Fibroblast of lung (primary cell): ENCODE data around the gene KCNMB4. TPM values are rescaled to one million over a fixed set of nuclear protein-coding genes. Genes with fewer than 3 reads are reported as not detected.
"Not testable (repeated sequence)": the region's sequence is repeated elsewhere in the genome, so short reads cannot be mapped to it uniquely, and the experiment has no call there.

Experiments used
- DNase-seq, 2 donors: peaks; one replicate each; pipeline versions ENCODE4 v3.0.0 to v3.0.0-alpha.2; 2010; ENCODE audit warnings: low read depth in 2 of 2
- H2AFZ ChIP-seq: 2 replicates; pipeline ENCODE4 v1.5.1; 2012; ENCODE audit warnings: low read length, control low read depth, inconsistent platforms
- H3K27ac ChIP-seq: 2 replicates; pipeline ENCODE4 v1.5.1; 2011; ENCODE audit warnings: low read length, control low read depth; ENCODE audit not compliant: insufficient read depth
- H3K27me3 ChIP-seq: 2 replicates; pipeline ENCODE4 v1.5.1; 2011; ENCODE audit warnings: mild to moderate bottlenecking, low read length; ENCODE audit not compliant: control insufficient read depth, insufficient read depth
- H3K36me3 ChIP-seq: 2 replicates; pipeline ENCODE4 v1.5.1; 2011; ENCODE audit warnings: low read length; ENCODE audit not compliant: control insufficient read depth, insufficient read depth
- H3K4me1 ChIP-seq: 2 replicates; pipeline ENCODE4 v1.5.1; 2011; ENCODE audit warnings: low read length; ENCODE audit not compliant: control insufficient read depth, insufficient read depth; ENCODE audit errors: extremely low read depth
- H3K4me2 ChIP-seq: 2 replicates; pipeline ENCODE4 v1.5.1; 2011; ENCODE audit warnings: low read length, control low read depth; ENCODE audit not compliant: insufficient read depth; ENCODE audit errors: extremely low read depth
- H3K4me3 ChIP-seq, 4 experiments: fragments of 200-600 bp in 1 of 4; sonication (generic) in 1 of 4; replicated peaks in 1 of 4; 2 replicates each; pipeline ENCODE4 v1.5.1; 2011 to 2016; ENCODE audit warnings: low read length in 4 of 4, low read depth in 3 of 4, mild to moderate bottlenecking in 3 of 4, control low read depth in 2 of 4, inconsistent platforms in 1 of 4, mixed read lengths in 1 of 4; ENCODE audit not compliant: insufficient read depth in 1 of 4; ENCODE audit errors: control extremely low read depth in 1 of 4
- H3K79me2 ChIP-seq: 2 replicates; pipeline ENCODE4 v1.5.1; 2012; ENCODE audit warnings: mild to moderate bottlenecking, low read length, inconsistent platforms; ENCODE audit not compliant: control insufficient read depth, insufficient read depth
- H3K9ac ChIP-seq: 2 replicates; pipeline ENCODE4 v1.5.1; 2011; ENCODE audit warnings: mild to moderate bottlenecking, low read length, control low read depth; ENCODE audit not compliant: insufficient read depth
- H3K9me3 ChIP-seq: 2 replicates; pipeline ENCODE4 v1.5.1; 2012; ENCODE audit warnings: low read depth, low read length; ENCODE audit not compliant: control insufficient read depth, insufficient read depth
- H4K20me1 ChIP-seq: 2 replicates; pipeline ENCODE4 v1.5.1; 2011; ENCODE audit warnings: low read length; ENCODE audit not compliant: control insufficient read depth, insufficient read depth; ENCODE audit errors: extremely low read depth
- EZH2 ChIP-seq: IDR thresholded peaks from 2 replicates; pipeline ENCODE4 v1.5.1; 2012; ENCODE audit warnings: low read length, control low read depth, mild to moderate bottlenecking; ENCODE audit errors: missing control alignments
- polyA plus RNA-seq, 2 donors: library from polyadenylated mRNA; depleted of rRNA in 1 of 2; stranded (reverse) in 1 of 2; unstranded in 1 of 2; fragments of >200 nt; gene quantifications; 2 replicates each; pipeline ENCODE4 v1.2.1, GENCODE V29; 2011 to 2012; ENCODE audit warnings: missing spikeins in 1 of 2
- total RNA-seq: library from RNA; depleted of rRNA; stranded (reverse); fragments of >200 nt; gene quantifications from 2 replicates; pipeline ENCODE4 v1.2.1, GENCODE V29; 2014
- TF ChIP-seq, protein P1 (sequence below), 2 donors: IDR thresholded peaks in 1 of 2; conservative IDR thresholded peaks in 1 of 2; 1 replicate in 1 of 2; 2 replicates in 1 of 2; pipeline ENCODE4 v1.5.1; 2011 to 2012; ENCODE audit warnings: low read length in 2 of 2, control low read depth in 1 of 2, inconsistent platforms in 1 of 2, low read depth in 1 of 2, mild to moderate bottlenecking in 1 of 2

The KCNMB4 gene
- total and polyA plus RNA-seq, 2 donors (not counting 1 experiment from before 2014, with no cell fraction given), result 0.33 to 0.66 TPM

GRCh38 chr12:70386771-70387170, 20.7 kb downstream of the KCNMB4 start:
- Histone ChIP-seq H3K27me3 (no peaks in the 10 kb centered on the region), H3K79me2 (no peaks in the 10 kb centered on the region), H3K9me3 (no peaks in the 10 kb centered on the region), H3K4me3 (no peak overlapping the region), H2AFZ (no peak overlapping the region), H3K9ac (no peak overlapping the region), H3K4me1 (no peaks in the 10 kb centered on the region), H4K20me1 (no peaks in the 10 kb centered on the region), H3K4me2 (no peak overlapping the region), H3K27ac (no peak overlapping the region), H3K36me3 (no peaks in the 10 kb centered on the region)
- TF ChIP-seq EZH2, result no peak
- TF ChIP-seq, protein P1, sequence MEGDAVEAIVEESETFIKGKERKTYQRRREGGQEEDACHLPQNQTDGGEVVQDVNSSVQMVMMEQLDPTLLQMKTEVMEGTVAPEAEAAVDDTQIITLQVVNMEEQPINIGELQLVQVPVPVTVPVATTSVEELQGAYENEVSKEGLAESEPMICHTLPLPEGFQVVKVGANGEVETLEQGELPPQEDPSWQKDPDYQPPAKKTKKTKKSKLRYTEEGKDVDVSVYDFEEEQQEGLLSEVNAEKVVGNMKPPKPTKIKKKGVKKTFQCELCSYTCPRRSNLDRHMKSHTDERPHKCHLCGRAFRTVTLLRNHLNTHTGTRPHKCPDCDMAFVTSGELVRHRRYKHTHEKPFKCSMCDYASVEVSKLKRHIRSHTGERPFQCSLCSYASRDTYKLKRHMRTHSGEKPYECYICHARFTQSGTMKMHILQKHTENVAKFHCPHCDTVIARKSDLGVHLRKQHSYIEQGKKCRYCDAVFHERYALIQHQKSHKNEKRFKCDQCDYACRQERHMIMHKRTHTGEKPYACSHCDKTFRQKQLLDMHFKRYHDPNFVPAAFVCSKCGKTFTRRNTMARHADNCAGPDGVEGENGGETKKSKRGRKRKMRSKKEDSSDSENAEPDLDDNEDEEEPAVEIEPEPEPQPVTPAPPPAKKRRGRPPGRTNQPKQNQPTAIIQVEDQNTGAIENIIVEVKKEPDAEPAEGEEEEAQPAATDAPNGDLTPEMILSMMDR (conservative IDR thresholded peaks at IDR 0.05 in 1 of 2, IDR thresholded peaks at IDR 0.05 in 1 of 2; ENCODE audit: low read depth in 1 of 2, low read length in 2 of 2), result no peak
- no peak for DNase-seq

DNA sequence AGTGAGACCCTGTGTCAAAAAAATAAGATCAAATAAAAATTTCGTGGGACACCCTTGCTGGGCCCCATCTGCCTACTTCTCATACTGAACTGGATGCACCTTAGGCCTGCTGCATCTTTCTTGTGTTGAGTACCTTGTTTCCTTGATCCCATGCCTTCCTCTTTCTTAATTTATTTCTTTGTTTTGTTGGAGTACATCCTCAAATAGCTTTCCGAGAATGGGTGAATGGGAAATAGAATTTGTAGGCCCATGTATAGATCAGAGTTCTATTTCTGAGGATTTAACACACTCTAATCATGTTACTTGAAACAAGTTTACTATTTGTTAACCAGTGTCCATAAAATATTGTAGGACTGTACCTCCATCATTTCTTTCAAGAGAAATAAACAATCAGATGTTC, 23.6 kb downstream of the KCNMB4 start:
- no peak overlapping the region for H3K27ac ChIP-seq
- no peak overlapping the region for H3K4me2 ChIP-seq
- H3K9ac ChIP-seq, result no peak overlapping the region
- H3K4me1 ChIP-seq, result no peaks in the 10 kb centered on the region
- H3K4me3 ChIP-seq, result no peak overlapping the region
- no peaks in the 10 kb centered on the region for H4K20me1 ChIP-seq
- TF ChIP-seq EZH2, result no peak
- TF ChIP-seq, protein P1 (conservative IDR thresholded peaks at IDR 0.05 in 1 of 2, IDR thresholded peaks at IDR 0.05 in 1 of 2; ENCODE audit: low read depth in 1 of 2, low read length in 2 of 2), result no peak
- no peaks in the 10 kb centered on the region for H3K27me3 ChIP-seq
- DNase-seq, result no peak
- H2AFZ ChIP-seq, result no peak overlapping the region
- no peaks in the 10 kb centered on the region for H3K9me3 ChIP-seq
- H3K36me3 ChIP-seq, result no peaks in the 10 kb centered on the region
- H3K79me2 ChIP-seq, result no peaks in the 10 kb centered on the region

DNA sequence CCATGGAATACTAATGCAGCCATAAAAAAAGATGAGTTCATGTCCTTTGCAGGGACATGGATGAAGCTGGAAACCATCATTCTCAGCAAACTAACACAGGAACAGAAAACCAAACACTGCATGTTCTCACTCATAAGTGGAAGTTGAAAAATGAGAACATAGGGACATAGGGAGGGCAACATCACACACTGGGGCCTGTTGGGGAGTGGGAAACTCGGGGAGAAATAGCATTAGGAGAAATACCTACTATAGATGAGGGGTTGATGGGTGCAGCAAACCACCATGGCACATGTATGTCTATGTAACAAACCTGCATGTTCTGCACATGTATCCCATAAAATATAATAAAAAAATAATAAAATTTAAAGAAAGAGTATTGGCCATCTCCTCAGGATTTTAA, 26.5 kb downstream of the KCNMB4 start:
- H2AFZ ChIP-seq, H3K36me3 ChIP-seq, H3K4me1 ChIP-seq, H3K27ac ChIP-seq, H3K79me2 ChIP-seq, H3K9me3 ChIP-seq, H3K27me3 ChIP-seq, H3K4me3 ChIP-seq, H3K9ac ChIP-seq, DNase-seq, H4K20me1 ChIP-seq, H3K4me2 ChIP-seq: not testable (repeated sequence)
